ENCODE data around the gene SEPTIN8.

The SEPTIN8 gene

DNA sequence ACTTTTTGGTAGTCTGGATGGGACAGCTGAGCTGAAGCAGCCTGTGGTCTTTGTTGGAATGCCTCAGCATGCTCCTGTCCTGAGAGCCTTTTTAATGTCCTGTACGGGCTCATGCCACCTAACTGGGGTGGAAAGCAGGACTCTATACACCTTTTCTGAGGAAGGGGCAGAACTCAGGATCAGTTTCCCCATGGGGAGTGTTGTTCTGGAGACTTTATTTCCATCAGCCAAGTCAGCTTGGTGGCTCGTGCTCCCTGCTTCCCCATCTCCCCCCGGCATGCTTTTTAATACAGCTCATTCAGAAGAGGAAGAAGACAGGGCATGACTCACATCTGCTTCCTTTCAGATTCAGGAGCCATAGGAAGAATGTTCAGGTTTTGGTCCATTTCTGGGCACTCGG, 5.1 kb upstream of the SEPTIN8 start:
- no peak for DNase-seq (ENCODE audit: low read depth, low spot score)

DNA sequence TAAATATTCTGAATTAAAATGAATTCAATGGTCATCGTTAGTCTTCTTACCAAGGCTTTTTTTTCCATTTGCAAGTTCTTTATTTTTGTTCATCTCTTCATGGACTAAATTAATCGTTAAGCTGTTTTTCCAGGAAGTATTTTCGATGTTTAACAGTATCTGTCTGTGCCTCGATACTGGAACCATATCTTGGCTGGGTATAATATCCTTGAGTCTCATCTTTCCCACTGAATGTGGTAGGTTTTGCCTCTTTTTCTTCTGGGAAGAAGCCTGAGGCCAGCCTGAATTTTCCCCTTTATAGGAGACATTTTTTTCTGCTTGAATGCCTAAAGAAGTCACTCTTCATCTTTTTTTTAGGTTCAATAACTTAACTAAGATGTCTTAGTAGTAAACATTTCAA, 4.0 kb upstream of the SEPTIN8 start:
- no peak for DNase-seq (ENCODE audit: low read depth, low spot score)

DNA sequence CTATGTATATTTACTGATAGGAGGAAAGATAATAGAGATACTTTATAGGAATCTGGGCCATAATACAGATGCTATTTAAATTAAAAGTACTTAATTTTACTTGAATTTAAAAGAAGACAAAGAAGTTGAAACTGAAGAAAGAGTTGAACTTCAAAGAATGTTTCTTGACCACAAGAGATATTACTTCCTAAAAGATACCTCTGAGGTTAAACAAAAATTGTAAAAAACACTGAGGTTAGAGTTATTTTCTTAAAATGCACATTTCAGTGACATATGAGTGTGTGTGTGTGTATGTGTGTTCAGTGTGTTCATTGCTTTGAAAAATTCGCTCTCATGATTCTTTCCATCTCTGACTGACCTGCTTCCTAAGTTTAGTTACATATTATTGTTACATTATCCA, 3.5 kb upstream of the SEPTIN8 start:
- DNase-seq (ENCODE audit: low read depth, low spot score), result no peak

DNA sequence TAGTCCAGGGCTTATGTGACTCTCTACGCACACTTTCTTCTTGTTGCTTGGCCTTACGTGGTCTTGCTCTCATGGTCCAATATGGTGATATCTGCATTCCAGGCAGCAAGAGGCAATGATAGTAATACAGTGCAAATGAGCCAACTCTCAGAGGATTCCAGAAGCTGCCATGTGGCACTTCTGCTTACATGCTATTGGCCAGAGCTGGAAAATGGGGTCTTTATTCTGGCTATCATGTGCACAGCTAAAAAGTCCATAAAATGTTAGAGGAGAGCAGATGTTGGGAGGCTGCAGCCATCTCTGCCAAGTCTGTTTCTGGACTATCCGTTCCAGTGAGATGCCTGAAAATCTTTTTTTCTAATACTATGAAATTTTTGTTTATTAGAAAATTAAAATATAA, 2.9 kb upstream of the SEPTIN8 start:
- no peak for DNase-seq (ENCODE audit: low read depth, low spot score)

DNA sequence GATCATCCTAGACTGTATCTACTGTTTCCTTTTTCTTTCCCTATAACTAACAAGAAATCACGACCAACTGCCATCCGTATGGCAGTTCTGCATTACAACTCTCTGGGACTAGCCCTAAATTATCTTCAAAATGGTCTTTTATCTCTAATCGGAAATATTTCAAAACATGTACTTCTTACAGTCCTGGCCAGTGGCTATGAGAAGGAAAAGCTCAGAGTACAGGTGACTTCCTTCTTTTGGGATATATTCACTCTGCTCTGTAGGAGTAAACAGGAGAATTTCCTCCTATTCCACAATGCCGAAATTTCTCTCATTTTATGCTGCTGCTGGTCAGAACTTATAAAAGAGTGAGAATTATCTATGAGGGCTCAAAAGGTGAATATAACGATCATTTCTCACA, 1.8 kb upstream of the SEPTIN8 start:
- no peak for DNase-seq (ENCODE audit: low read depth, low spot score)

DNA sequence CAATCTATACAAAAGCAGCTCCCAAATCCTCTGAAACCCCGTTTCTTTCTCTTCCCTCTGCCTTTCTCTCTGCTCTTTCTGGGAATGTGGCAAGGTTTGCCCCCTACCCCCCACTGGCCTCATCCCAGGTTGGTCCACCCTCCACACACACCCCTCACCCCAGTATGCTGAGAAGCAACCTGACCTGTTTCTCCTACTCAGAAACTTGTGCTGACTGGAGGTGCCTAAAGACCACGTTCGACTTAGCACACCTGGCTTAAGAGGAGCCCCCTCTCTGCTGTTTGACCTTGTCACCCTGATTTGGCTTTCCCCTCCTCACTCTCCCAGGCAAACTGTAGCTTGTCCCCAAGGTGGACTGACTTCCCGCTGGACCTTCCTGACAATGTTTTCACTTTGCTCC, 1.1 kb upstream of the SEPTIN8 start:
- no peak for DNase-seq (ENCODE audit: low read depth, low spot score)

DNA sequence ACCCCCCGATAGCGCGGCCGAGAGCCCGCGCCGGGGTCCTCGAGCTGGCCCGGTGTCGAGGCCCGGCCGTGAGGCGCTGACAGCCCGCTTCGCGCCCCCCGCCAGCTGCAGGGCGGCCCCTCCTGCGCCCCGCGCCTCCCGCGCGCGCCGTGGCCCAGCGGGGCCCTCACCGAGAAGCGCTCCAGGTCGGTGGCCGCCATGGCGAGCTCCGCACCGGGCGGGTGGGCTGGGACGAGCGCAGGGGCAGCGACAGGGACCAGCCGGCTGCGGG, 166 bp downstream of the SEPTIN8 start:
- no peak for DNase-seq (ENCODE audit: low read depth, low spot score)

DNA sequence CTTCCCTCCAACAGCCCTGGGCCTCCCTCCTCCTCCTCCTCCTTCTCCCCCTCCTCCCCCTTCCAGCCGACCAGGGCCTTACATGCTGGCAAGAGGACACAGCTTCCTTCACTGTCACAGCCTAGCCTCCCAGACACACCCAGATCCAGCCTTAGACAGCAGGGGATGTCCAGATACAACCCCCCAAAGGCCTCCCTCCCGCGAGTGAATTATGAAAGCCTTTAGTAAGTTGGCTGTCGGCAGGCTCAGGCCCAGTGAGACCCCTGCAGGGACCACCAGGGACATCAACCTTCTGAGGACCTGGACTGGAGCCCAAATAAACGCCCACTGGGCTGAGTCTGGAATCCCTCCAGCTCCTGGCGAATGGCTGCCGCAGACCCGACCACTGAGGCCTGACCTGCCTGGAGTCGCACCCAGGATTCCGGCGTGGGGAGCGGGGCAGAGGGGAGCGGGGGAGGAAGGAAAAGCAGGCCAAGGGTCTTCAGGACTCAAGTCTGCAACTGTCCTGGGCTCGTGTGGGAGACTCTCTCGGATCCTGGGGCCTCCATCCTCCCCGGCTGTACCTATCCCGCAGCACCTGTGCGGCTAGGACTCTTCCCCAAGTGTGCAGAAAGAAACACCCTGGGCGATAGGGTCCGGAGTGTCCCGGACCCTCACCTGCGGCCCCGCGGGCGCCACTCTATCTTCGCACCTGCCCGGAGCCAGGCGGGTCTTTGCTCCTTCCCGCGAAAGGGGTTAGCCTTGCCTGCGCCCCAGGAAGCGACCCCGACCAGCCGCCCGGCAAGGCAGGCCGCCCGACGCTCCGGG, 705 bp downstream of the SEPTIN8 start:
- no peak for DNase-seq (ENCODE audit: low read depth, low spot score)

DNA sequence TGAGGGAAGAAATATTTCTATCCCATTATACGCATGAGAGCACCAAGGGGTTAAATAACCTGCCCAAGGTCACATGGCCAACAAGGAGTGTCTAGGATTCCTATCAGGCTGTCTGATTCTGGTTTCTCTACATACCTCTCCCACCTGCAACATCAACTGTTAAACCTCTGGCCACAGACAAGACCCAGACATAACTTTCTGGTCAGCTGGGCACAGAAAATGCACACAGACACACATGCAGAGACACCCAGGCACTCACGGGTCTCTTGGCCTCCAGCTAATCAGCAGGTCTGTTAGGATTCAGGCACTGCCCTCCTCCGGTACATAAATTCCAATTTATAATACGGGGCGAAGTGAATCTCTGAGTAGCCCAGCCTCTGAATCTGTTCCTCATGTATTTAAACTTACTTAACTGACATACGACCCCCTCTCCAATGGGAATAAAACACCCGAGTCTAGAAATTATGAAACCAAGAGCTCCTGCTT, 1.5 kb downstream of the SEPTIN8 start:
- DNase-seq (ENCODE audit: low read depth, low spot score), result no peak

DNA sequence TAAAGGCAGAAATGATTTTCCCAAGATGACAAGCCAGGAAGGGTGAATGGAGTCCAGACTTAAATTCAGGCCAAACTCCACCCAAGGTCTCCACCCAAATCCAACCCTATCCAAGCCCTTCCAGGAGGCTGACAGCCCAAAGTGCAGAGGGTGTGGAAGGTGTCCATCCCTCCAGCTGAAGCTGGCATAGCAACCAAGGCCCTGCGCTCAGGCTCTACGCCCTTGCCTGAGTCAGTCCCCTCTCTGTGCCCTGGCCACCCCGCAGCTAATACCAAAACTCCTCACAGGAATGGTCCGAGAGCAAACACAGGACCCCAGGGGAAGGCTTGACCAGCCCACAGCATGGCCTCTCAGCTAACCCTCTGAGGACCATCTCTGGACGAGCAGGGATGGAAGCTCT, 2.1 kb downstream of the SEPTIN8 start:
- no peak for DNase-seq (ENCODE audit: low read depth, low spot score)

DNA sequence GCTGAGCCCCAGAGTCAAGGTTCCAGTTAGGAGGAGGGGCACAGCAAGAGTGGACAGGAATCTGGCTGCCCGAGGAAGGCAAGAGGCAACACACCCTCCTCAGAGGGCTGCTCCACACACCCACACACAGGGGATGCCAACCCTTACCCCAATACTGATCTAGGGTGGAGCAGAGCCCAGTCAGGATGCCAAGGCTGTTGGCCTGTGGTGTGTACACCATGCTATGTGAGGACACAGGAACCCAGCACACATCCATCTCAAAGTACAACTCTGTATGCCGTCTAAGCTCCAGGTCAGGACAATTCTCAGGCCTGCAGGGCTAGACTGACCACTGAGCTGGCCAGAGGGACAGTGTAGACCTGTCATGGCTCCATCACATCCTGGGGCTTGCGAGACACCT, 2.6 kb downstream of the SEPTIN8 start:
- DNase-seq (ENCODE audit: low read depth, low spot score), result no peak

DNA sequence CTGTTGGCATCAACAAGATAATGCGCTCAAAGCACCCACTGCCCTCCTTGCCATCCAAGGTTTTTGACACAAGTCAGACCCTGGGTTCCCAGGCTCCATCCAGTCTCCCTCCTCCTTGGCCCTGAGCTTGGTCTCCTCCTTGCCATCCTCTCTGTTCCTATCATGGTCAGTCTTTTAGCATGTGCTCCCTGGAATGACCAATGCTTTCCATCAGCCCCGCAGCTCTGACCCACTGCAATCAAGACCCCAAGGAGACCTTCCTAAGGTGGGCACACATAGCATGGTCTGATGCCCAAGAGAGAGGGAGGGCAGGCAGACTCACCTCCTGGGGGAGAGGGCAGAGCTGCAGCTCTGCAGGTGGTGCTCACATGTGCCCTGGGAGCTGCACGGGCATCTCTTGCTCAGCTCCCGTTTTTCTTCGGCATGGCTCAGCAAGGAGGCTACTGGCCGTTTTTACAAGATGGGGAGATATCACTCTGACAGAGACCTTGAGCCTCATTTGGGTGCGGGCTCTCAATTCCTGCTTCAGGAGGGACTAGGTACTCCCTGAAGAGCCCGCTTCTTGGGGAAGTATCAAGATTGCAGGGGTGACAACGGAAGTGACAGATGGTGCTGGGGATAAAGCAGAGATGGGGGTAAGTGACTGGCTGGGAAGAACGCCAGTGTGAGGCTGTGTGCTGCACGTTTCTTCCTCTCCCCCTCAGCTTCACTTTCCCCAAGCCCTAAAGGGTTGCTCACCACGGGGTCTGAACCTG, 3.3 kb downstream of the SEPTIN8 start:
- DNase-seq (ENCODE audit: low read depth, low spot score), result no peak

DNA sequence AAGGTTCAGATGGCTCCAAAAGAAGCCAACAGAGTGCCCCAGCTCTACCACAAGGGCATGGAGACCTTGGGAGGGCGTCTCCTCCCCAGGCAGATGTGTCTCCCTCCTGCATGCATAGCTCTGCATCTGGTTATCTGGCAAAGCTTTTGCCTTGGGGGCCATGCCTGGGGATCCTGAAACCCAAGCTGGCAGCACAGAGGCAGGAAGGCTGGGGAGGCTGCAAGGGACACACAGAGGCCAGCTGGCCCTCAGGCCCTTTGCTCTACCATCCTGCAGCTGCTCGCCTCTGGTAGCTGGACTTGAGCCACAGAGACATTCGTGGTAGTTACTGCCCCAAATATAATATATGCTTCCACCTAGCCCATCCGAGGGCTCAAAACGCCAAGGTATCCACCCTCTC, 3.9 kb downstream of the SEPTIN8 start:
- DNase-seq (ENCODE audit: low read depth, low spot score), result no peak

DNA sequence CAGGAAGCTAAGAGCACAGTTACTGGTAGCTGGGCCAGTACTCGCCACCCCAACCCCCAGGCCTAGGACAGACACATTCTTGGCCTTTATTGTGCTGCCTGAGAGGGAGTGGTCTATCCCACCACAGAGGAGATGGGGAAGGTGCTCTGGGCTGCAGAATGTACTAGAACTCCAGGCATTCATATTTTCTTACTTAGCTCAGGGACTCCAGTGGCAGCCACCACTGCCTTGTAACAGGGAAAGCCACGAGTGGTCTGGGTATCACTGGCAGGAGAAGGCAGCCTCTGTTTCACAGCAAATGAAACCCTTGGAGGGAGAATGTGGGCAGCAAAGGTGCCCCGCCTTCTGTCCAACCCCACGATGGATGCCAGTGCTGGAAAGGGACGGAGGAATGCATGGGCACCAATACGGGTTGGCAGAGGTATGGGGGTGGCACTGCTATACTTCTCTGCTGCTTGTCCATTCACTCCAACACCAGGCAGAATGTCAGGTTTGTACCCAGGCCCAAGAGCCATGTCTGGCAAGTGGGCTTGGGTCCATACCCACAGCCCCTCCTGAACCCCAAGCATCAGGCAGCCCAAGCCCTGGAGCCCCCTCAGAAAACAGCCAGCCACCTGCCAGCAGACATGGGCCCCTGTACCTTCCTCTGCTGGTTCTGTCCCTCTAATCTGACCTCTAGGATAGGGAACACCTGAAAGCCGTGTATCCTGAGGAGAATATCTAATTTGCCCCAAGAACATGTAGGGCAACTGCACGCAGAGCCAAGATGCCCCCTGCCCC, 4.6 kb downstream of the SEPTIN8 start:
- DNase-seq (ENCODE audit: low read depth, low spot score), result no peak

DNA sequence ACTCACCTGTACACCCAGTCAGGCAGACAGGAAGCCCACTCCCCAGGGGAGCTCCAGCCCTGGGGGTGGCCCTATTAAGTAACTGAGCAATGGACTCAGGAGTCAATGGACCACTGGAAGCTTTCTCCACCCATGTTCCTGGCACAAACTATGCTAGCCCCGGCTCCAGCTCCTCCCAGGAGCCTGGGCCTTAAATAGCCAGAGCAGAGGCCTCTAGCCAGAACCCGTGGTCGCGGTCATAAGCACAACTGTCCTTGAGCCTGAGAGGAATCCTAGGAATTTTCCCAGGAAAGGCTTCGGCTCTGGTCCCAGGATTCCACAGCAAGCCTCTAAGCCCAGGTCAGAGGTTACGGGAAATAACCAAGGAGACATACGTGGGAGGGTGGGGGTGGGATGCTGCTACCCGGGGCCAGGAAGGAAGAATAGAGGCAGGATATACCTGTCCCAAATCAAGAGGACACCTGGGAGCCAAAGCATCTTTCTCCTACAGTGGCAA, 5.5 kb downstream of the SEPTIN8 start:
- peak; percentile 60 for DNase-seq (ENCODE audit: low read depth, low spot score)

DNA sequence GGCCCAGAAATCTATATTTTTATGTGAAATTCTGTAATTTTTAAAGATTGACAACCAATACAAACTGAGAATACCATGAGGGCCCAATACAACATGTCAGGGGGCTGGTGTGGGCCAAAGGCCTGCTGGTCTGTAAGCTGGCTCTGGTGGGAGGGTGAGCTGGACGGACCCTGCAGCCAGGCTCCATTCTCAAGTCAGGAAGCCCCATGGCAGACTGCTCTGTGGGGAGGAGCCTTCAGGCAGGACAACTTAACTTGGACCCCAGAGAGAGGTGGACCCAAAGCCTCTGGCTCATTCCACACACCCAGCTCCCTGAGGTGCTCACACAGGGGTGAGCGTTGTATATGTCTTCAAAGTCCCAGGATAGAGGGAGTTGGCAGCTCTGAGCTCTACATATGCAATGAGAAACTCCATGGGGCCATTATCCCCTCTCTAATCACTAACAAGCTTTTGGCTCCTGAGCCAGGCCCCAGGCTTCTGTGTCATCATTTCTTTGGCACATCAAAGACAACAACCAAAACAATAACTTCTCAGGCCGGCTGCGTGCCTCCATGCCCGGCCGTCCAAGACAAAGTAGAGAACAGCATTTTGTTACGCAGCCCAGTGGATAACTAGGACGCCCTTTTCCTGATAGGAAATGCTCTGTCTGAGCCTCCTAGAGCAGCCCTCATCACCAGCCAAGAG, 6.4 kb downstream of the SEPTIN8 start:
- no peak for DNase-seq (ENCODE audit: low read depth, low spot score)

DNA sequence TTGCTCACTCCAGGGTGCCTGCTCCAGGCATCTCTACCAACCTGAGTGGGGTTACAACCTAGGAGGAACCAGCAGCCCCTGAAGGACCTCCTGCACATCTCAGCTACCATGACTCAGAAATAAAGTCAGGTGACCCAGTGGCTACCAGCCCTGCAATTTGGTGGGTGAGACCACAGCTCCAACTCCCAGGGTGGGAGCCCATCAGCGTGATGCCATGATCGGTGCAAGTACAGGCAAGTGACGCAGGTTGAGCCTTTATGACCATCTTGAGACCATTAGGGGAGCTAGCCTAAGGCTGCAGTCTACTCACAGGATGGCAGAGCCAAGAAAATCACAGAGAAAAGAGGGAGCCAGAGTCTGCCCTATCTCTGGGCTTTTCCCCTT, 8.6 kb downstream of the SEPTIN8 start:
- DNase-seq (ENCODE audit: low read depth, low spot score), result no peak

DNA sequence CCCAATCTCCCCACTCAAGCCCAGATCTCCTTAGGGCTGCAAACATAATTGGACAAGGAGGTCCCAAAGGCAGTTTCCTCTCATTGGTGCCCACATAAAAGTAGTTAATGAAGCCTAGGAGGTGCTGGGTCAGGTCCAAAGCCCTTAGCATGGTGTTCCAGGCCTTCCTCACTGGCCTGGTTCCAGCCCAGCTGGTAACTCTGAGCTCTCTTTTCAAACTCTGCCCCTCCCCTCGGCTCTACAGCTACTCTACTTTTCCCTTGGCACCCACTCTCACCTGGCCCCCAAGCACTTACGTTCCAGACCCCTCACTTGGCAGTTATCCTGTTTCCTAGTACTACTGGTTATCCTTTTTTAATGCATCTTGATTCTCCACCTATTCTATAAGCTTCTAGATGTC, 9.9 kb downstream of the SEPTIN8 start:
- DNase-seq (ENCODE audit: low read depth, low spot score), result no peak

DNA sequence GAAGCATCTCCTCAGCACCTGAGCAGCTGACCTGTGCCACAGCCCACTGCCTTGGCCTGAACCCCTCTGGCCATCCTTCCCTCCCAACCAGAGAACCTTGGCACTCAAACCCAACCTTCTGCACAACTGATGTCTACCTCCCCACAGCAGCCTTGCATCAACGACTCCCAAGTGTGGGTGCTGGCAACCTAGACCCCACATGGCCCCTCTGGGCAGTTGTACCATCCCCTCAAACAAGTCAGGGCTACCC, 10.3 kb downstream of the SEPTIN8 start:
- DNase-seq (ENCODE audit: low read depth, low spot score), result no peak

DNA sequence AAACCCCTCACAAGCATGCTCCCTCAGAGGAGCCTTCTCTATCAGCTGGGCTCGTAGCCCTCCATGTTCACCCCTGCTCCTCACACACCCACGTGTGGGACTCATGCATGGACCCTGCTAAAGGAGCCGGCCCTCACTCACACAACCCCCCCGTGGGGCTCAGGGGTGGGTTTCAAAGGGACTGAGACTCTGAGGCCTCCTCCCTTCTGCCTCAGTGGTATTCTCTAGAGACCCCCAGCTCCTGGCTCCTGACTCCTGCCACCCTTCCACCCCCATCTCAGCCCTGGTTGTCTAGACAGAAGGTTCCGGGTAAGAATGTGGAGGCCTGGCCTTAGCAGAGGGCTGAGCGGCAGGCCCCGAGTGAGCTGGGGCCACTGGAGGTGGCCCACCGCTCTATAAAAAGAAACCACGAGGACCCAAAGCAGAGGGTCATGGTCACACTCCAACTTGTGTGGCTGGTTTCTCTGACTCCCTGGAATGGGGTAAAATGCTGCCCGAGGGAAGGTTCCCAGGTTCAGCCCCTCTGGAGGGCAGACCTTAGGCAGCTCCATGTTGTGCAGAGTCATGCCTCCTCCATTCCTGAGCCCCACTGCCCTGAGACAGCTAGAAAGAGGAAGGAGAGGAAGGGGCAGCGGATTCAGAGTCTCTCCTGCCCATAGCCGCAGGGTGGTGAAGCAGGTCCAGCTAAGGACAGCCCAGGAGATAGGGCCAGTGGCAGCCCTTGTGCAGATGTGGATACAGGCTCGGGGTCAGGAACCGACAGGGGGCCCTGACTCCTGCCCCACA, 10.8 kb downstream of the SEPTIN8 start:
- DNase-seq (ENCODE audit: low read depth, low spot score), result no peak

DNA sequence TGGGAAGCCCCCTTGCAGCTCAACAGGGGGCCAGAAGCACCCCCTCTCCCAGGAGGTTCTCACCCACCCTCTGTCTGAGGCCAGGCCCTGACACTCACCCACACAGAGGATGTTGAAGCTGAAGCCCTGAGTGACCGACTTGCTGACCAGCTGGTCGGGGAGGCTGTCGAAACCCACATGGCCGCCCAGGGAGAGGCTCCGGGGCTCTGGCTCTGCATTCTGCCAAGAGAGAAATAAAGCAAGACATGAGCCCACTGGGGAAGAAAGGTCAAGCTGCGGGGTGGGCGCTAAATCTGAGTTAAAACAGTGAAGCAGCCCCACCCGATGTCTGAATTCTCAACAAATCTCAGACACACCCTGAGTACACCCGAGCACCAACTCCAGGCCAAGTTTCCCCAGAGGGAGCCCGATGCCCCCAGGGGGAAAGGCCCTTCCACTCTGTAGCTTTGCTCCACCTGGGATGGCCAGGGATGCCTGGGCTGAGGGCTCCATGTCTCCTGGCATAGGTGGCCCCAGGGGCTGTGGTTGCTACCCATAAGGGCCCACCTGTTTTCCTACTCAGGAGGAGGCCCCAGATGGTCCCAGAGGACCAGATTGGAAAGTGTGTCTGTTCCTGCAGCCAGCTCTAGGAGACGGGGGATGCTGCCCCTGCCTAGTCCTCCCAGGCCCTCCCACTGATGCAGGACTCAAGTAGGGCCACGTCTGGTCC, 11.6 kb downstream of the SEPTIN8 start:
- DNase-seq (ENCODE audit: low read depth, low spot score), result no peak

Data from iPS DF 19.7 (cell line).